ENCODE measurements around the gene CCDC197.

The CCDC197 gene

GRCh38 chr14:93977171-93977570, 19.9 kb upstream of the CCDC197 start:
- DNase-seq (ENCODE audit: low read depth, low spot score): no peak

DNA sequence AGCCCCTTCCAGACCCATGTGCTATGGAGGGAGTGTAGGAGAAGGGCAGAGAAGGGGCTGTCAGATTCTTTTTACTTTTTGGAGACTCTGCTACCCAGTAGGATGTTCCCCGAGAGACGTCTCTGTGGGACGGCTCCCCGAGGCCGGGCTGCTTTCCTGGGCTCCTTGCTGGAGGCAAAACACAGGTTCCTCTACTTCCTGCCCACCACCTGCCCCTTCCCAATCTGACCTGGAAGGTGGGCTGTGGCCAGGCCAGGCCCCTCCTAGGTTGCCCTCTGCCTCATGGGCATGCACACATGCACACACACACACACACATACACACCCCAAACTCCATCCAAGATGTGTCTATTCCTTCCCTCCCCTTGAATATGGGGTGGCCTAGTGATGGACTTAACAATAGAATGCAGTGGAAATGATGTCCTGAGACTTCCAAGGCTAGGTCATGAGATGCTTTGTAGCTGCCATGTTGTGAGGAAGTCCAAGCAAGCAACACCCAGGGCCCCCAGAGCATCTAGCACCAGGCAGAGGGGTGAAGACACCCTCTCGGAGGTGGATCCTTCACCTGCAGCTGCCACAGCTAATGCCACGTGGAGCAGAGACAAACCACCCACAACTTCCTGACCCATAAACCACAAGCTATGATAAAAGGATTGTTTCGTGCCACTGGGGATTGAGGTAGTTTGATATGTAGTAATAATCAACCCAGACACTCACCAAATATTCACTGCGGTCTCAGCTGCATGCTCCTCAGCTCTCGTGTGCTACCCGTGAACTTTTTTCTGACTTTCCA, 19.1 kb upstream of the CCDC197 start:
- DNase-seq (ENCODE audit: low read depth, low spot score): no peak

DNA sequence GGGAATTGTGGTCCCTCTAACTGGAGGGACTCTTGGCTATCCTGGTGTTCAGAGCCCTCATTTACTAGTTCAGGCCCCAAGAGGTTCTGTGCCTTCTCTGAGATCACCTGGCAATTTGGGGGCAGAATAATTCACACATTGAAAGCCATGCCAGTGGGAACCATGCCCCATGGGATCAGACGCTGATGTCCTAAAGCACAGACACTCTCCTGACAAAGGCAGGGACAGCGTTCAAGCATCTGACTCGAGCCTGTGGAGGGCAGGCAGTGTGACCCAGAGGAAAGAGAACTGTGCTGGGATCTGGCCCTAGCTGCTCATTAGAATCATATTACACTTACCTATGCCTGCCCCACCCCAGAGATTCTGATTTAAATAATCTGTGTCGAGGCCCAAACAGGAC, 18.4 kb upstream of the CCDC197 start:
- no peak for DNase-seq (ENCODE audit: low read depth, low spot score)

DNA sequence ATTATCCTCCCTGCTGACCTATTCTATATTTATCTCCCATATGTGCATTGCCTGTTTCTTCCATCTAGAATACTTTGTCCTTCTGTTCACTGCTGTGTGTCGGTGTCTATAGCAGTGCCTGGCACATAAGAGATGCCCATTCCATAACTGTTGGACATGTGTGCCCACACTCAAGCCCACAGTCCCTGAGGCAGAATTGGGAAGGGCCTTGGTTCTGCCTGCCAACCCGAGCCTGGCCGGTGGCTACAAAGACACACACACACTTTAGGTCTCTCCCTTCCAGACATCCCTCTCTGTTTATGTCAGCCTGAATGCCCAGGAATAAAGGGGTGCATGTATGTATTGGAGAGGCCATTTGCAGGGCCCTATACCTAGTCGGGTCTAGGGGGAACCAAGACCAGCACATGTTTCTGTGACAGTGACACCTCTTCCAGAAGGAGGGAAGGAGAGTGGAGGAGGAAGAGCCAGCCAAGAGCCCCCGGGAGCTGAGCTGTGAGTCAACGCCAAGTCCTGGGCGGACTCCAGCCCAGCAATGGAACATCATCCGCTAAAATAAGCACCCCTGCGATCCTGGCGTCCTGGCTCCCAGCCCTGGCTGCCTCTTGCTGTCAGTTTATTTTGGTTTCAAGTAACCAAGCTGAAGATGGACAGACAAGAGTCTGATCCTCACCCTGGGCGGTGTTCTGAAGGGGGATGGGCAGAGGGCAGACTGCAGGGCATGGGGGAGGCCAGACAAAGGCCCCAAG, 16.5 kb upstream of the CCDC197 start:
- no peak for DNase-seq (ENCODE audit: low read depth, low spot score)

DNA sequence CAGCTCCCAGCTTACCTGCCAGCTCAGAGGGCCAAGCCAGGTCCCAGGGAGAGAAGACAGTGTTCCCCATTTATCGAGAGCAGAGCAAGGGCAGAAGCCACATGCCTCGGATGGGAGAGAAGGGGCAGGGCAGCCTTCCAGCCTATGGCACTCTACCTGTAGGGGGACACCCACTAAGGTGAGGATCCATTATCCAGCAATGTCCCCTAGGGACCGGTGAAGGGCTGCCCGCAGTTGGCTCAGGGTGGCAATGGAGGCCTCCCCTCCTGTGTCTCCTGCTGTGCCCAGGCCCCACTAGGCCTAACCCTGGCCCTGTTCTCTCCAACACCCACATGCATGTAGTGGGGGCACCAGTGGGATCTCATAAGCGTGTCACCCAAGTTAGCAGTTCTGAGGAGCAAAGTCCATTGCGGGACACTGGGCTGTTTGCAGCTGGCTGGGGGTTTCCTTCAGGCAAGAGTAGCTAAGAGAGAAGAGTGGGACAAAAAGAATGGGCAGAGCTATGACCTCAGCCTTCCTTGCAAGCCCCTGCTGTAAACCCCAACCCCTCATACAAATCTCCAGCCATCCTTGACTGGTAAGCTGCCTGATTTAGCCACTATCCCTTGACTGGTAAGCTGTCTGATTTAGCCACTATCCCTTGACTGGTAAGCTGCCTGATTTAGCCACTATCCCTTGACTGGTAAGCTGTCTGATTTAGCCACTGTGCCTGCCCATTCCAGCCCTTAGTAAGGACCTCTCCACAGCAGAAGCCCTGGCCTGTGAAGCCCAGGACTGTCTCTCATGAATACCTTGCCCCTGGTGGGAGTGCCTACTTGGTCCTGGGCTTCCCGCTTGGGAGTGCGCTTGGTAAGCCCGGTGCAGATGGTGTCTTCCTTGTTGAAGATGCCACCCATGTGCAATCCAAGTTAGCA, 15.5 kb upstream of the CCDC197 start:
- DNase-seq (ENCODE audit: low read depth, low spot score): no peak

DNA sequence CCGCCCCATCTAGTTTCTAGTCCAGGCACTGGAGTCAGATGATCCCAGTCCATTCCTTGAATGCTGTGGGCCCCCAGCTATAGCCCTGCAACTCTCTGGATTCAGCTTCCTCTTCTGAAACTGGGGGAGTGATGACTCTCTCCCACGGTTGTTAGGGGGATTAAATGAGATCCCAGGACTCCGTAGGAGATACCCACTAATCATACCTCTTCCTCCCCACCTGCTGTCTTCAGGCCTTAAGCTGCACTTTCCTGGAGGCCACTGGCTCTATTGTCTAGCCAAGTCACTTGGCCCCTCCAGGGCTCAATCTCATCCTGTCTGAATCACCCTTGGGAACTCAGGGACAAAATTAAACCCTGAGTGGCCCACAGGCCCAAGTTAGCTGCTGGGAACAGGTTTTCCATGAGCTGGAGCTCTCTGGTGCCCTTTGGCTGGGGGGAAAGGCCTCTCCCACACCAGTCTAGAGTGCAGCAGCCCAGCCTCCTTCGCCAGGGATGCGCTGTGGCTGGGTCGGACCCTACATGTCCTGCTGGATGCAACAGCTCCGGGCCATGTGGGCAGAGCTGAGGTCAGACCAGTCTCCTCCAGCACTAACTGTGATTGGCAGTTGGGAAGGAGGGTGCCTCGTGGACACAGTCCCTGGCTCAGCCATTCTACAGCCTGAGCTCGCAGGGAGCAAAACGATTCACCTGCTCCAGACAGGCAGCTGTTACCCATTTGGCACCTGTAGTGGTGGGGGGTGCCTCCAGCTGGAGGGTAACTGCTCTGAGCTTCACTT, 14.7 kb upstream of the CCDC197 start:
- DNase-seq (ENCODE audit: low read depth, low spot score): no peak

- DNase-seq (ENCODE audit: low read depth, low spot score): no peak
These were observed 13.0 kb upstream of the CCDC197 start for GRCh38 chr14:93984070-93984469.

DNA sequence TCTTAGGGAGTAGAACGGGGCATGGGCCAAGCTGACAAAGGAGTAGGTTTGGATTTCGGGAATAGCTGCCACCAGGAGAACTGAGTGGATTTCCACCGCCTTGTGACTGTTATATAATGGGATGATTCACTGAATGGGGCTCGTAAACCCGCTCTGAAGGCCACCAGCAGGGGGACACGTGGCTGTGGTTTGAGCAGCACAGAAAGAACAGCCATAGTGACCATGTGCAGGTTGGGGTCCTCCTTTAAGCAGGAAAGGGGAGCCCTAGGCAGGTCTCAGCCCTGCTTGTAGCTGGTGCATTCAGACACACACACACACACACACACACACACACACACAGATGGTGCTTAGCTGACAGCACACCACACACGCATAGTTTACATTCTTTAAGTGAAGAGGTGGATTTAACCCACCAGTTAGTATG, 12.1 kb upstream of the CCDC197 start:
- DNase-seq (ENCODE audit: low read depth, low spot score): no peak

DNA sequence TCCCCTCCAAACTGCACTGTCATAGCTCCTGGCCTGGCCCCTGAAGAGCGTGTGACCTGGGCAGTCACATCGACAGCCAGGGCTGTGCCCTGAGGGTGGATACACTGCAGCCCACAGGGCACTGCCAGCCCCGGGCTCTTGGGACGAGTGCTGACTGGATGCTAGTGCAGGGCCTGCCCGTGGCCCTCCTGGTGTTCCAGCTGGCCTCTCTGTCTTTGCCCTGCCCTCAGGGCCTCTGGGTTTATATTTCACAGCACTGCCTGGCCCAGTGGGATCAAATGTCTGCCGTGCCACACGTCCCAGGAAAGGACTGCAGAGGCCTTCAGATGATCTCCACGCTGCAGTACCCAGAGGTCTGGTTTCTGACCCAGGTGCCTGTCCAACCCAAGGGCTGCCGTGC, 10.1 kb upstream of the CCDC197 start:
- no peak for DNase-seq (ENCODE audit: low read depth, low spot score)

- DNase-seq (ENCODE audit: low read depth, low spot score): no peak
These were observed 9.7 kb upstream of the CCDC197 start for GRCh38 chr14:93987376-93987775.

DNA sequence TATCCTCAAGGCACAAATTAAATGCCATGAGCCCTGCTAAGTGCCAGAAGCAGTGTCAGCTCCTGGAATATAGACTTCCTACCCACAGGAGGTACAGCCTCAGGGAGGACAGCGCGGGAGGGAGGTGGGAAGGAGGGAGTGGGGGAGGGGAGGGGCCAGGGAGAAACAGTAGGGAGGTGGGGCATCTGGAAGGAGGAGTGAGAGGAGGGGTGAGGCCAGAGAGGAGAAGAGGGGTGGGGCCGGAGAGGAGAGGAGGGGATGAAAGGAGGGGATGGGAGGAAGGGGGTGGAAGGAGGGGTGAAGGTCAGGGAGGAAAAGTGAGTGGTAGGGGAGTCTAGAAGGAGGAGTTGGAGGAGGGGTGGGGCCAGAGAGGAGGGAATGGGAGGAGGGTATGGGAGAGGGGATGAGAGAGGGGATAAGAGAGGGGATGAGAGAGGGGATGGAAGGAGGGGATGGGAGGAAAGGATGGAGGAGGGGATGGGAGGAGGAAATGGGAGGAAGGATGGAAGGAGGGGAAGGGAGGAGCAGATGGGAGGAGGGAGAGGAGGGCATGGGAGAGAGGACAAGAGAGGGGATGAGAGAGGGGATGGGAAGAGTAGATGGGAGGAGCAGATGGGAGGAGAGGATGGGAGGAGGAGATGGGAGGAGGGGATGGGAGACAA, 9.2 kb upstream of the CCDC197 start:
- no peak for DNase-seq (ENCODE audit: low read depth, low spot score)

GRCh38 chr14:93989939-93990338, 7.2 kb upstream of the CCDC197 start:
- no peak for DNase-seq (ENCODE audit: low read depth, low spot score)

GRCh38 chr14:93991212-93991611, 5.9 kb upstream of the CCDC197 start:
- no peak for DNase-seq (ENCODE audit: low read depth, low spot score)

- DNase-seq (ENCODE audit: low read depth, low spot score): no peak
These were observed 5.5 kb upstream of the CCDC197 start for GRCh38 chr14:93991649-93992048.

- no peak for DNase-seq (ENCODE audit: low read depth, low spot score)
These were observed 3.7 kb upstream of the CCDC197 start for GRCh38 chr14:93993382-93993781.

GRCh38 chr14:93994919-93995682, 2.0 kb upstream of the CCDC197 start:
- no peak for DNase-seq (ENCODE audit: low read depth, low spot score)

DNA sequence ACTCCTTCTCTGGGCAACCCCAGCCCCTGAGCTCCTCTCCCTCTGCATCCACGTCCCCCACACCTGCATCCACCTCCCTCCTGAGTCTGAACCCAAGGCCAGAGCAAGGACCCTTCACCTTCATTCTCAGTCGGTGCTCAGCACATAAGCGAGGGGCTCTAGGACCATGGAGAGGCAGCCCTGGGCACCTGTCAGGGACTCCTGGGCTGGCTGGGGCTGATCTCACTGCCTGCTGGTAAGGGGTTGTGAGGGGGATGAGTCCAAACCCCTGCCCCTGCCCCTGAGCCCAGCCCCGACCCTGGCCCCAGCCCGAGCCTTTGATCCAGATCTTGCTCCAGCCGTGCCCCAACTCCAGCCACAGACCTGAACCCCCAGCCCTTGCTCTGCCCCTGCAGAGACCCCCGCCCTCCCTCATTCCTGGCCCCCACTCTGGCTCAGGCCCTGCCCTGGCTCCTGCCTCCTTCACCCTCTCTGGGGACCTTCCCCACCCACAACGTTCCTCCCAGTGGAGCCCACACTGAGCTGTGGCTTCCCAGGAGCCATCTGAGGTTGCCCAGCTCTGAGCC, 888 bp upstream of the CCDC197 start:
- no peak for DNase-seq (ENCODE audit: low read depth, low spot score)

DNA sequence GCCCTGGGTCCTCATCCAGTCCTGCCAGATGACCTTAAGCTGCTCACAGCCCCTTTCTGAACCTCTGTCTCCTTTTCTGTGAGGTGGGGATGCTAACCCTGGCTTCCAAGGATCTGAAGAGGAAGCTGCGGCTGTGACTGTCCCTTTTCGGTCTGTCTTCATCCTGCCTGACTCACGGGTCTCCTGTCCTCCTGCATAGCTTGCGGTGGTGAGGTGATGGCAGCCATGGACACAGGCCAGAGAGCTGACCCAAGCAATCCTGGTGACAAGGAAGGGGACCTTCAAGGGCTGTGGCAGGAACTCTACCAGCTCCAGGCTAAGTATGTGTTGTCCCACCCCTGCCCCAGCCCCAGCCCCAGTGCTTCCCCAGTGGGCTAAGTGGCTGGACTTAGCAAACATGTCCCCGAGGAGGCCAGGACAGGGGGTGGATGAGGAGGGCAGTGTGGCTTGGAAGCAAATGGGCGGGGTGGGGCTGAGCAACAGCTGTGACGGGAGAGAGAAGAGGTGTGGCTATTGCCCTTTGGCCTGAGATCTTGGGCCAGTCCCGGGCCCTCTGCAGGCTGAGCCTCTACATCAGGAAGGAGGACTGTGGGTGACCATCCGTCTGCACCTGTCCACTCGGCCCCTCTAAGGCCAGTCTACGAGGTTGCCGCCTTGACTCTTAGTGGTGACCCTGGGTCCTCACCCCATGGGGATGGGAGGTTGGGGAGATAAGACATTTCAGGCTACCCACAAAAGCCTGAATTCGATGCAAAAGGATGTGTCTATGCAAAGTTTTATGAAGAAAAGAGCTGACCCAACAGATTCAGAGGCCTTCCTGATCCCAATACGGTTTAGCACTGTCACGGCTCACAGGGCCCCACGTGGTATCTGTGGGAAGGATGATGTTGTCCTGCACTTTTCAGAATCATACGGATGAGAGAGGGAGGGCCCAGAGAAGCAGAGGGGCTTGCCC, 1.1 kb downstream of the CCDC197 start:
- DNase-seq (ENCODE audit: low read depth, low spot score): no peak

All from iPS DF 19.7 (cell line).